GM18909 (cell line): ENCODE data around the gene POLR3H.

Experiments used
- ATAC-seq: cut with Tn5 transposase; IDR thresholded peaks from one replicate; pipeline ENCODE4 v1.9.1; 2021; ENCODE audit warnings: mild to moderate bottlenecking; ENCODE audit not compliant: unreplicated experiment, poor library complexity

The POLR3H gene

DNA sequence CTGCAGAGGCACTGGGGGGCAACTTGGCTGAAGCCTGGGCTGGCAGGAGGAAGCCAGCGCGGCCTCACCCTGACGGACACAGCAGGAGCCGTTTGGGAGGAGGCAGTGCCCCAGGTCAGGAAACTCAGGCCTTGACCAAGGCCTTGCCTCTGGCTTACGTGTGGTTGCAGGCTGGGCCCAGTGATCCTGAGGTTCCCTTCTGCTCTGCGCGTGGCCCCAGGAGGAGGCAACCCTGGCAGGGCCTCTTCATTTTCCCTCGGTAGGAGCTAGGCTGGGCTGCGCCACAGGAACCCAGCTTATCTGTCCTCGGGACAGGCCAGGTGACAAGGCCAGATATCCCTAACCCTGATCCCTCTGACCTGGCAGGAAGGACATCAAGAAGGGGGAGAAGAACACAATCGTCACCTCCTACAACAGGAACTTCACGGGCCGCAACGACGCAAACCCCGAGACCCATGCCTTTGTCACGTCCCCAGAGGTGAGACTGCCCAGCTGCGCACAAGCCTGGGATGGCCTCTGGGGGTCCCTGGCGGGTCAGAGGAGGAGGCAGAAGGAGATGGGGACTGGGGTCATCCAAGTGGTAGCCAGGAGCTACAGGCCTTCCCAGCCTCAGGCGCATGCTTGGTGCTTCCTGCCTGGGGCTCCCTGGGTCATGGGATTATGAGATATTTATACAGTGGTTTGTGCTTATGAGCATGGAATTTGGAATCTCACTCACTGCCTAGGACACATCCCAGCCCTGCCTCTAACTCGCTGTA lies 20.6 kb downstream of the POLR3H start:
- no peak for ATAC-seq

DNA sequence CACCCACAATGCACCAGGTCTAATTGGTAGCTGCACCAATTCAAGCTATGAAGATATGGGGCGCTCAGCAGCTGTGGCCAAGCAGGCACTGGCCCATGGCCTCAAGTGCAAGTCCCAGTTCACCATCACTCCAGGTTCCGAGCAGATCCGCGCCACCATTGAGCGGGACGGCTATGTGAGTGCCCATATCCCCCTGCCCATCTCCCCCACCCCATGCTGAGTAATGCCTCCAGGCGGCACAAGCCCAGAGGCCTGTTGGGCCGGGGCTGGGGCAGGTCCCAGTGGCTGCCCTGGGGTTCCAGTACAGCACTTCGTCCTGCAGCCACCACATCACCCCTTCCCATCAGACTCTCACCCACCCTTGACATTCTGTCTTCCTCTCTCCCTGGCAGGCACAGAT lies 21.5 kb downstream of the POLR3H start:
- no peak for ATAC-seq

DNA sequence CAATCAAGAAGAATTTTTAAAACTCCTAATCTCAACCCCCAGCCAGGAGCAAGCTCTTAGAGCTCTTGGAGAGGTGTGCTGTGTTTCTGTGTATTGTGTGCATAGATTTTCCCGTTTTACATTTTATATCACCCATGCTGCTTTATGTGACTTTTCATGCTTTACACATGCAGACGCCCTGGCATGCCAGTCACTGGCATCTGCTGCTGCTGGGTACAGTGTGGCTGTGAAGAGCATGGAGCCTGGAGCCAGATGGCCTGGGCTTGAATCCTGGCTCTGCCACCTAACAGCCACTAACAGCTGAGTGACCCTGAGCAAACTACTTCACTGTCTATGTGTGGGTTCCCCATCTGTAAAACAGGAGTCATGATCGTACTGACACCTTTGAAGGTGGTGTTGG lies 23.1 kb downstream of the POLR3H start:
- ATAC-seq: no peak

DNA sequence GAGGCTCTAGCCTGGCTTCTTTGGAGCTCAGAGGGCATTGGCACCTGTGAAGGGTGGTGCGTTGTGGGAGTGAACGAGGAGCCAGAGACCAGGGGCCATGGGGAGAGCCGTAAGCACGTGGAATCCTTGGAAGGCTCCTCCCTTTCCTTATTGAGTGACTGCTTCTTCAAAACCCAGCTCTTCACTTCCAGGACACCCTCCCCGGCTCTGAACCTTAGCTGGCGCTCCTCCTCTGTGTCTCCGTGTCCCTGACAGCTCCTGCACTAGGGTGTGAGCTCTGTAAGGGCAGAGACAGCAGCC lies 26.3 kb downstream of the POLR3H start:
- ATAC-seq: no peak

DNA sequence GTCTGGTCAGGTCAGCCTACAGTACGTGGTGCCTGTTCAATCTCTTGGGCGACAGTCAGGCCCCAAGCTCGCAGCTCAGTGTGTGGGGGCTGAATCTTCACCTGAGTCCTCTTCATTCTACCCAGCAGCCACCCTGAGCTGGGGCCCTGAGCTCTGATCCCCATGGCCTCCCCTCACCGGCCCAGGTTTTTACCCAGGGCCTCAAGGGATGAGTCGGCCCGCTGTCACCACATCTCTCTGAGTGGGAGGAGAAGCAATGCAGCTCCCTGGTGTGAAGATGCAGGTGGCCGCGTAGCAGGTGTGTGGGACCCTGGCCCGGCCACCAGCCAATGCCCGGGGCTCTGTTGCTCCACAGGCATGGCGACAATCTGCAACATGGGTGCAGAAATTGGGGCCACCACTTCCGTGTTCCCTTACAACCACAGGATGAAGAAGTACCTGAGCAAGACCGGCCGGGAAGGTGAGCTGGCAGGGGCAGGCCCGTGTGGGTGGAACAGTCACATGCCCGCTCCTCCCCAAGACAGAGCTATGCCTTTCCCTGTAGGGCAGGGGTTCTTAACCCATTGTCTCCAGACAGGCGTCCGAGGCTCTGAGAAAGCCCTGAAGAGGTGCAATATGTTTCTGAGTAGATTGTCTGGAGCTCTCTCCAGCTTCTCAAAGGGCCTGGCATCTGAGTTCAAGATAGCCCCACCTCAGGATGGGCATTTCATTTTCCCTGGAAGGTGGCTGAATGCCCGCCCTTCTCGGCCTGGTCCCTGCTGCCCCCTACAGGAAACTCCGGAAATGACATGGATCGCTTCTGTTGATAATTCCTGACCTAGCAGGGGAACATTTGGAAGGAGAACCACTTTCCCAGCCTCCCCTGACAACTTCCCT lies 26.9 kb downstream of the POLR3H start:
- ATAC-seq: no peak

GRCh38 chr22:41516462-41516861 lies 27.8 kb downstream of the POLR3H start:
- no peak for ATAC-seq

DNA sequence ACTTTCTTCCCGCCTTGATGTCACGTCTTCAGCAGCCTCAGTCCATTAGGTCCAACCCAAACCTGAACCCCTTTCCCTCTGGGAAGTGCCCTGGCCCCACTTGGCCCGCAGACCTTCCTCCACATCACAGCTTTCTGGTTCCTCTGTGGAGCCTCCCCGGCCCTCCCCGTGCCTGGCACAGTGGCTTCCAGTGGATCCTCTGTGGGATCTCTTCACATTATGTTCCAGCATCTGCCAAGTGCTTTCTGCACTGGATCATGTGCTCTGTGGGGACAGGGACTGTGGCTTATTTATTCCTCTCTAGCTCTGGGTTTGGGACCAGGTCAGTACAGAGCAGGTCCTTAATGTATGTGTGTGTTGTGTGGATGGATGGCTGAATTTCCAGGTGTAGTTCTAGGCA lies 30.9 kb downstream of the POLR3H start:
- ATAC-seq: no peak

DNA sequence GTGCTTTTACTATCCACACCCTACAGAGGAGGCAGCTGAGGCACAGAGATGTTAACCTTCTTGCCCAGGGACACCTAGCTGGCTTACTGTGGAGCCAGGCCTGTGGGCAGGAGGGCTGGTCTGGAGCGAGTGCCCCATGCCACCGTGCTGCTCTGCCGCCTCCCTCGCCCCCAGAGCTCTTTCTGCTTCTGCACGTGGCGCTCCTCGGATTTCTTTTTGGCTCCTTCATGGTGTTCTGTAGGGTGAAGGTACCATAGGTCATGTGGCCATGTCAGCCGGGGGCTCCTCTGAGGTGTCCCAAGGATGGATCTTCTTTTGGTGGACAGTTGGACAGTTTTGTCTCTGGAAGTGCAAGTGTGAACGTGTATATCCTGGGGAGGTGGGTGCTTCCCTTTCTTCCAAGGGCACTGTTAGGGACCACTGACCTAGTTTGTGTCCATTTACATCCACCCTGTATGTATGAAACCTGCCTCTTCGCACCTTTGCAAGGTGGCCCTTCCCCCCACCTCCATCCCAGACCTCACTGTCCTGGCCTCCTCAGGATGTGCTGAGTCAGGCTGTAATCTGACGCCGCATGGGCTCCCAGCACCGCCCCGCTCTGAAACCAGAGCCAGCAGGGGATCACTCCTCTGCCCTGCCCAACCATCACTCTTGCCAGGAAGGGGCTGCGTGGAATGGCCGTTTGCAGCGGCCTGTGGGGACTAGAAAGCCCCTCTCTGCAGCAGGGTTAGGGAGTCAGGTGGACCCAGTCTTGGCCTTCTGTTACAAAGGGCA lies 31.7 kb downstream of the POLR3H start:
- ATAC-seq: no peak

DNA sequence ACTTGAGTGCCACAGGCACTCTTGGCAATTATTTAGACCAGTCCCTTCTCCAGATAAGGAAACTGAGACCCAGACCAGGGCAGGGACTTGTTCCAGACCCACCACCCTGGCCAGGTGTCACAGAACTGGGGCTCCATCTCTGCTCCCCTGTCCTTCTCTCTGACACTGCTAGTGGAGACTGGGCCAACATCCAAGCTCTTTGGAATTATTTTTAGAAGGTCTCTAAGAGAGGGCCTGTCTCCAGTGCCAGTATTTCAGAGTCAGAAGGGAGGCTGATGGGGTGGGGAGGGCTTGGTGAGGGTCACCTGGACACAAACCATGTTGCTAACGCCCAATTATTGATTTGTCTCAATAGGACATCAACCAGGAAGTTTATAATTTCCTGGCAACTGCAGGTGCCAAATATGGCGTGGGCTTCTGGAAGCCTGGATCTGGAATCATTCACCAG lies 32.7 kb downstream of the POLR3H start:
- ATAC-seq: no peak

DNA sequence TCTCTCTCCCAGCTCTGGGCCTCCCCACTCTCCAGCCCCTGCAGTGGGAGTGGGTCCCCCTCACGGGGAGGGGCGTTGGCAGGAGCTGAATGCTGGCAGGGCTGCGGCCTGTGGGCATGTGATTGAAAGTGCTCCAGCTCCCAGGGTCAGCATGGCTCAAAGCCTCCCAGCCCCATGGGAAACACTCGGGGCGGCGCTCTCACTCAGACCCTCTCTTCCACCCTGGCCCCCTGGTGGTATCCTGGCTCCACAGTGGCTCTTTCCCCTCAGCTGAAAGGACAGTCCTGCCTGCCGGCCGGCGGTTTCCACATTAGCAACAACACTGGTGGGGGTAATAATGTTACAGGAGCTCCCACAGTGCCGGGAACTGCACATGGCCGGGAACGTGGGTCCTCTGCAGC lies 35.5 kb downstream of the POLR3H start:
- ATAC-seq: no peak

- ATAC-seq: no peak
Observed at GRCh38 chr22:41507330-41508063, 36.8 kb downstream of the POLR3H start.

DNA sequence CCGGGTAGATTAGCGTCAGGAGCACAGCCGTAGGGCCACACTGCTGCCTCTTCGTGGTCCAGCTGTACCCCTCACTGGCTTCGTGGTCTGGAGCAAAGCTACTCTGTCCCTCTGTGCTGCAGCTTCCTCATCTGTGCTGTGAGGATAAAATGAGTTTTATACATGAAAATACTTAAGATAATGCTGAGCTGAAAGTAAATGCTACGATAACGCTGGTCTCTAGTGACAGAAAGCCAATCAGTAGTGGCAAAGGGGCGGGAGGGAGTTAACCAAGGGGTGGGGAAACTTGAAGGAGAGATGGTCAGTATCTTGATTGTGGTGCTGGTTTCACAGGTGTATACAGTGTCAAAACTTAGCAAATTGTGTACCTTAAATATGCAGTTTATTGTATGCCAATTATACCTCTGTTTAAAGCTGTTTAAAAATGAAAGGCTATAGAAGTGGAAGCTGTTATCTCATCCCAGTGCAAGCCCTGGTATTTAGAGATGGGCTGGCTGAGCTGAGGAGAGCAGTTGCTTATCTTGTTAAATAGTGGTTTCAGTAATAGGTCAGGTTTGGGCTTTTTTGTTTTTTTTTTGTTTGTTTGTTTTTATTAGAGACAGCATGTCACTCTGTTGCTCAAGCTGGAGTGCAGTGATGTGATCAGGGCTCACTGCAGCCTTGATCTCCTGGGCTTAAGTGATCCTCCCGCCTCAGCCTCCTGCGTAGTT lies 38.6 kb downstream of the POLR3H start:
- no peak for ATAC-seq

DNA sequence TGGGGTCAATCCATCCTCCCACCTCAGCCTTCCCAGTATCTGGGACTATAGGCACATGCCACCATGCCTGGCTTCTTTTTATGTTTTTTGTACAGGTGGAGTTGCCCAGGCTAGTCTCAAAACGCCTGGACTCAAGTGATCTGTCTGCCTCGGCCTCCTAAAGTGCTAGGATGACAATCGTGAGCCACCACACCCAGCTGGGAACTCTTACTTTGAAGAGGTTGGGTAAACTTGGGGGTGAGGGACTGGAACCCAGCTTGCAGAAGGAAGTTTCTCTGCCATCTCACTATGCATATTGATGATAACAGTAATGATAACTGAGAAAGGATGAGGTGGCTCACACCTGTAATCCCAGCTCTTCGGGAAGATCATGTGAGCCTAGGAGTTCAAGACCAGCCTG lies 39.5 kb downstream of the POLR3H start:
- no peak for ATAC-seq

- ATAC-seq: no peak
Observed at GRCh38 chr22:41504397-41504796, 39.9 kb downstream of the POLR3H start.

- ATAC-seq: no peak
Observed at GRCh38 chr22:41501209-41501608, 43.1 kb downstream of the POLR3H start.

DNA sequence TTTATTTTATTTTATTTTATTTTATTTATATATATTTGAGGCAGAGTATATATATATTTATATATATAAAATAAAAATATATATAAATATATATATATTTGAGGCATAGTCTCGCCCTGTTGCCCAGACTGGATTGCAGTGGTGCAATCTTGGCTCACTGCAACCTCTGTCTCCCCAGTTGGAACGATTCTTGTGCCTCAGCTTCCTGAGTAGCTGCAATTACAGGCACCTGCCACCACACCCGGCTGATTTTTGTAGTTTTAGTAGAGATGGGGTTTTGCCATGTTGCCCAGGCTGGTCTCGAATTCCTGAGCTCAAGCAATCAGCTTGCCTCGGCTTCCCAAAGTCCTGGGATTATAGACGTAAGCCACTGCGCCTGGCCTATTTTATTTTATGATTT lies 44.0 kb downstream of the POLR3H start:
- ATAC-seq: no peak

DNA sequence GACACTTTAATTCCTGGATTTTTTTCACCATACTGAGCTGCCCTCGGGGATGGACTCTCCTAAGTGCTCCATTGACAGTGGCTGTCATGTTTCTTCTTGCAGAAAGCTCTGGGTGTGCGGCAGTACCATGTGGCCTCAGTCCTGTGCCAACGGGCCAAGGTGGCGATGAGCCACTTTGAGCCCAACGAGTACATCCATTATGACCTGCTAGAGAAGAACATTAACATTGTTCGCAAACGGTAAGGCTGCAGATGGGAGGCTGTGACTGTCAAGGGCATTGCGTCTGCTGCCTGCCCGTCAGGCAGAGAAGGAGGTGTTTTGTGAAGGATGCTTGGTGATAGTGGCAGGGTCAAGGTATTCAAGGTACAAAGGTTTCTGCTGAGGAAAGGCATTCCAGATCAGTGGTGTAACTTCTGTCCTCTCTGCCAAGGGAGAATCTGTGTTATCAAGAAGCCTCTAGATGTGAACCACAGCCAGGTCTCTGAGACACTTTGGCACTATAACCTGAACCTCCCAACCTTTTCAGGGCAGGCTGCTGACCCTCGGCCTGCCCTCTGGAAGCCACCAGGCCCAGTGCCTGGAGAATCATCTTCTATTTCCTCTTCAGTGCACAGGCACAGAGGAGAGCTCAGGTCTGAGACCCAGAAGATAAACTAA lies 44.5 kb downstream of the POLR3H start:
- no peak for ATAC-seq

DNA sequence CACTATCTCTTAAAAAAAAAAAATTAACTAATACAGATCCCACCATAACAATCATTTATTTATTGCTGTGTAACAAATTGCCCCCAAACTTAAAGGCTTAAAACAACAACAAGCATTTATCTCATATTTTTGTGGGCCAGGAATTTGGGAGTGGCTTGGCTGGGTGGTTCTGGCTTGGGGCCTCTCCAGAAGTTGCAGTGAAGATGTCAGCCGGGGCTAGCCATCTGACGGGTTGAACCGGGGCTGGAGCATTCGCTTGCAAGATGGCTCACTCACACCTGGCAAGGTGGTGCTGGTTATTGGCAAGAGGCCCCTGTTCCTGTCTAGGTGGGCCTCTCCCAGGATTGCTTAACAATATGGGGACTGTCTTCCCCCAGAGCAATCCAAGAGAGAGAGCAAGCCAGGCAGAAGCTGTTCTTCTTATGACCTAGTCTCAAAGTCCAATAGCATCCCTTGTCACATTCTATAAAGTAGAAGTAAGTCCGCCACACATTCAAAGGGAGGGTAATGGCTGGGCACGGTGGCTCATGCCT lies 45.9 kb downstream of the POLR3H start:
- no peak for ATAC-seq
